NCI-H774 (cell line): ENCODE measurements around the gene PRKAG3.
"Not testable (repeated sequence)": the region's sequence is repeated elsewhere in the genome, so short reads cannot be mapped to it uniquely, and the experiment has no call there.

Experiments
- DNase-seq: peaks from one replicate; lab custom pipeline; 2025; lab: John Stamatoyannopoulos, UW

Gene PRKAG3

GRCh38 chr2:218781691-218782527 is 49.7 kb downstream of the PRKAG3 start, which contains the start of gene CYP27A1:
CYP27A1 (plus strand) TSS chr2:218782147; CDS start chr2:218782183, 36 bp downstream.
- DNase-seq, result peak; percentile 18

- DNase-seq, result no peak
Measured at GRCh38 chr2:218780851-218781690, 50.5 kb downstream of the PRKAG3 start.

- DNase-seq, result no peak
Measured at GRCh38 chr2:218780046-218780445, 51.6 kb downstream of the PRKAG3 start.

- DNase-seq, result no peak
Measured at GRCh38 chr2:218777276-218777990, 54.2 kb downstream of the PRKAG3 start.

GRCh38 chr2:218776488-218776887 is 55.1 kb downstream of the PRKAG3 start:
- DNase-seq, result no peak

- no peak for DNase-seq
Measured at GRCh38 chr2:218773881-218774280, 57.7 kb downstream of the PRKAG3 start.

- DNase-seq, result not testable (repeated sequence)
Measured at GRCh38 chr2:218772759-218773158, 58.8 kb downstream of the PRKAG3 start.
